Measurements from ENCODE around the gene PTPN2. TPM values are rescaled to one million over a fixed set of nuclear protein-coding genes. Genes with fewer than 3 reads are reported as not detected.

The PTPN2 gene
- polyA plus RNA-seq, 1 experiment: 25.9 TPM

GRCh38 chr18:12820506-12820905 lies 63.5 kb downstream of the PTPN2 start:
- Histone ChIP-seq H3K4me3 (ENCODE audit: low read depth, low read length) (no peak overlapping the region), H3K9me3 (ENCODE audit: control insufficient read depth, insufficient read depth, low read length) (no peaks in the 10 kb centered on the region), H3K27ac (ENCODE audit: low read depth, low read length) (no peak overlapping the region), H3K27me3 (ENCODE audit: control insufficient read depth, insufficient read depth, low read length) (no peaks in the 10 kb centered on the region)
- DNase-seq (ENCODE audit: low read depth, low spot score): no peak
- TF ChIP-seq, protein P1, sequence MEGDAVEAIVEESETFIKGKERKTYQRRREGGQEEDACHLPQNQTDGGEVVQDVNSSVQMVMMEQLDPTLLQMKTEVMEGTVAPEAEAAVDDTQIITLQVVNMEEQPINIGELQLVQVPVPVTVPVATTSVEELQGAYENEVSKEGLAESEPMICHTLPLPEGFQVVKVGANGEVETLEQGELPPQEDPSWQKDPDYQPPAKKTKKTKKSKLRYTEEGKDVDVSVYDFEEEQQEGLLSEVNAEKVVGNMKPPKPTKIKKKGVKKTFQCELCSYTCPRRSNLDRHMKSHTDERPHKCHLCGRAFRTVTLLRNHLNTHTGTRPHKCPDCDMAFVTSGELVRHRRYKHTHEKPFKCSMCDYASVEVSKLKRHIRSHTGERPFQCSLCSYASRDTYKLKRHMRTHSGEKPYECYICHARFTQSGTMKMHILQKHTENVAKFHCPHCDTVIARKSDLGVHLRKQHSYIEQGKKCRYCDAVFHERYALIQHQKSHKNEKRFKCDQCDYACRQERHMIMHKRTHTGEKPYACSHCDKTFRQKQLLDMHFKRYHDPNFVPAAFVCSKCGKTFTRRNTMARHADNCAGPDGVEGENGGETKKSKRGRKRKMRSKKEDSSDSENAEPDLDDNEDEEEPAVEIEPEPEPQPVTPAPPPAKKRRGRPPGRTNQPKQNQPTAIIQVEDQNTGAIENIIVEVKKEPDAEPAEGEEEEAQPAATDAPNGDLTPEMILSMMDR (IDR thresholded peaks at IDR 0.05; ENCODE audit: low read depth, low read length): no peak
- ChIA-PET POLR2A (no interaction called here), CTCF (no interaction called here)

GRCh38 chr18:12819841-12820240 lies 64.2 kb downstream of the PTPN2 start:
- no peaks in the 10 kb centered on the region for H3K9me3 ChIP-seq (ENCODE audit: control insufficient read depth, insufficient read depth, low read length)
- DNase-seq (ENCODE audit: low read depth, low spot score): no peak
- ChIA-PET CTCF (no interaction called here), POLR2A (no interaction called here)
- no peaks in the 10 kb centered on the region for H3K27me3 ChIP-seq (ENCODE audit: control insufficient read depth, insufficient read depth, low read length)
- H3K4me3 ChIP-seq (ENCODE audit: low read depth, low read length): no peak overlapping the region
- no peak overlapping the region for H3K27ac ChIP-seq (ENCODE audit: low read depth, low read length)
- TF ChIP-seq, protein P1 (IDR thresholded peaks at IDR 0.05; ENCODE audit: low read depth, low read length): no peak

GRCh38 chr18:12819322-12819721 lies 64.7 kb downstream of the PTPN2 start:
- ChIA-PET CTCF (no interaction called here), POLR2A (no interaction called here)
- TF ChIP-seq, protein P1 (IDR thresholded peaks at IDR 0.05; ENCODE audit: low read depth, low read length): no peak
- no peak for DNase-seq (ENCODE audit: low read depth, low spot score)
- Histone ChIP-seq H3K27me3 (ENCODE audit: control insufficient read depth, insufficient read depth, low read length) (no peaks in the 10 kb centered on the region), H3K27ac (ENCODE audit: low read depth, low read length) (no peak overlapping the region), H3K9me3 (ENCODE audit: control insufficient read depth, insufficient read depth, low read length) (no peaks in the 10 kb centered on the region), H3K4me3 (ENCODE audit: low read depth, low read length) (no peak overlapping the region)

DNA sequence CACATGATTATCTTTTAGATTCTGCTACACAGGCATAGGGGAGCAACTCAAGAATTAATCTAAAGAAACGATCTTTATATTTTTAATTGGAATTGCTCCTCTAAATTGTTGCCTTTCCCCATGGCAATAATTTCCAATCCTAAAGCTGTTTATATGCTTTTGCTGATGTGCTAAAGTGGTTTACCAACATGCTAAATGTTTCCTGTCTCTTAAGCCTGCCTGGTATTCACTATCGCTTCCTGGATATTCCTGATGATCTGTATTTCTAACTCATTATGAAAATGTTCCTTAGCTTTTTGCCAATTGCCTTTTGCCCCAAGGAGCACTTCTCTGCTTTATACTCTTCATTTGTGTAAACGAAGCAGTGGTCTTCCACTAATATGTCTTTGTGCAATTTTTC lies 65.8 kb downstream of the PTPN2 start:
- Histone ChIP-seq H3K27ac (ENCODE audit: low read depth, low read length) (no peak overlapping the region), H3K4me3 (ENCODE audit: low read depth, low read length) (no peak overlapping the region), H3K27me3 (ENCODE audit: control insufficient read depth, insufficient read depth, low read length) (no peaks in the 10 kb centered on the region), H3K9me3 (ENCODE audit: control insufficient read depth, insufficient read depth, low read length) (no peaks in the 10 kb centered on the region)
- DNase-seq (ENCODE audit: low read depth, low spot score): no peak
- POLR2A ChIA-PET: no interaction called here
- CTCF ChIA-PET: interaction anchor here (0.7 kb wide), 1 partner anchor 76 kb away, joined by 4 read pairs; no protein-coding TSS in a partner anchor
- TF ChIP-seq, protein P1 (IDR thresholded peaks at IDR 0.05; ENCODE audit: low read depth, low read length): no peak

DNA sequence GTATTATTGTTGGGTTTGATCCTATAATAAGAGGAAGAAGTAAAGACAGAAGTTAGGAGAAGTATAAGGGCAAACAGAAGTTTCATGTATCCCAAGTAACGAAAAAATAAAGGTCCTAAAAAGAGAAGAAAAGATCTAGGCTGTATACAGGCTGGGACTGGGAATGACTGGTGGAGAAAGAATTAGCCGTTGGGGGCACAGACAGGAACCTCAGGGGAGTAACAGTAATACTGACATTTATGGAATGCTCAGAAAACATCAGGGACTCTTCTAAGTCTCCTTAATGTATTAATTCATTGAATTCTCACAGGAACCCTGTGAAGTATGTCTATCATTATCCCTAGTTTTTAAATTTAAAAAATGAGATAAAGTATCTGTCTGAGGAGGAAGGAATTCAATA lies 67.6 kb downstream of the PTPN2 start:
- H3K4me3 ChIP-seq (ENCODE audit: low read depth, low read length): no peak overlapping the region
- no peaks in the 10 kb centered on the region for H3K9me3 ChIP-seq (ENCODE audit: control insufficient read depth, insufficient read depth, low read length)
- H3K27me3 ChIP-seq (ENCODE audit: control insufficient read depth, insufficient read depth, low read length): no peaks in the 10 kb centered on the region
- no peak for DNase-seq (ENCODE audit: low read depth, low spot score)
- POLR2A ChIA-PET: interaction anchor here (0.6 kb wide), 1 partner anchor 67 kb away, joined by 6 read pairs; no protein-coding TSS in a partner anchor
- H3K27ac ChIP-seq (ENCODE audit: low read depth, low read length): no peak overlapping the region
- TF ChIP-seq, protein P1 (IDR thresholded peaks at IDR 0.05; ENCODE audit: low read depth, low read length): no peak
- CTCF ChIA-PET: interaction anchor here (1.2 kb wide), 1 partner anchor 77 kb away, joined by 3 read pairs; no protein-coding TSS in a partner anchor
